MM.1S (cell line): ENCODE data around the gene DDX25.

Source experiments
- DNase-seq: peaks from one replicate; pipeline ENCODE4 v3.0.0-alpha.2; 2015
- H2AFZ ChIP-seq: fragments of 300-600 bp; sonication (generic); 2 replicates; pipeline ENCODE4 v1.6.0; 2016; ENCODE audit warnings: antibody characterized with exemption, low read length
- H3F3A ChIP-seq: fragments of 300-600 bp; sonication (generic); 2 replicates; pipeline ENCODE4 v1.6.1; 2016; ENCODE audit warnings: mild to moderate bottlenecking, antibody characterized with exemption, low read length, moderate library complexity, mixed read lengths; ENCODE audit not compliant: insufficient read depth
- H3K27ac ChIP-seq: fragments of 300-600 bp; sonication (generic); 2 replicates; pipeline ENCODE4 v1.5.1; 2016; ENCODE audit warnings: mild to moderate bottlenecking, low read length
- H3K27me3 ChIP-seq: fragments of 300-600 bp; sonication (generic); replicated peaks from 2 replicates; pipeline ENCODE4 v1.6.0; 2016; ENCODE audit warnings: low read length; ENCODE audit not compliant: insufficient read depth
- H3K36me3 ChIP-seq: fragments of 300-600 bp; sonication (generic); replicated peaks from 2 replicates; pipeline ENCODE4 v1.6.1; 2016; ENCODE audit warnings: mild to moderate bottlenecking, low read length, mixed read lengths; ENCODE audit not compliant: insufficient read depth
- H3K4me1 ChIP-seq: fragments of 300-600 bp; sonication (generic); 2 replicates; pipeline ENCODE4 v1.6.1; 2016; ENCODE audit warnings: low read length, mixed read lengths
- H3K4me2 ChIP-seq: fragments of 300-600 bp; sonication (generic); 2 replicates; pipeline ENCODE4 v1.6.0; 2016; ENCODE audit warnings: low read depth, low read length
- H3K4me3 ChIP-seq: fragments of 300-600 bp; sonication (generic); 2 replicates; pipeline ENCODE4 v1.5.1; 2016; ENCODE audit warnings: low read length, mixed read lengths
- H3K79me2 ChIP-seq: fragments of 300-600 bp; sonication (generic); 2 replicates; pipeline ENCODE4 v1.6.1; 2016; ENCODE audit warnings: mixed run types, low read length, mixed read lengths
- H3K9ac ChIP-seq: fragments of 300-600 bp; sonication (generic); 2 replicates; pipeline ENCODE4 v1.6.1; 2016; ENCODE audit warnings: low read length, mixed read lengths
- H3K9me2 ChIP-seq: fragments of 300-600 bp; sonication (generic); replicated peaks from 2 replicates; pipeline ENCODE4 v1.6.1; 2016; ENCODE audit warnings: mild to moderate bottlenecking, low read length, mixed read lengths; ENCODE audit not compliant: insufficient read depth
- H3K9me3 ChIP-seq: fragments of 300-600 bp; sonication (generic); replicated peaks from 2 replicates; pipeline ENCODE4 v1.6.1; 2016; ENCODE audit warnings: mild to moderate bottlenecking, low read length, mixed read lengths; ENCODE audit not compliant: insufficient read depth
- H4K20me1 ChIP-seq: fragments of 300-600 bp; sonication (generic); 2 replicates; pipeline ENCODE4 v1.6.1; 2016; ENCODE audit warnings: mild to moderate bottlenecking, low read length, moderate library complexity, mixed read lengths; ENCODE audit not compliant: insufficient read depth
- EZH2 ChIP-seq: fragments of 300-600 bp; sonication (generic); optimal IDR thresholded peaks from 2 replicates; pipeline ENCODE3; 2017; ENCODE audit warnings: low read depth, mild to moderate bottlenecking, antibody characterized with exemption, low read length, mixed read lengths
- EZH2phosphoT487 ChIP-seq: fragments of 300-600 bp; sonication (generic); IDR thresholded peaks from 2 replicates; pipeline ENCODE4 v1.6.1; 2018; ENCODE audit warnings: antibody characterized with exemption, low read length
- TF ChIP-seq, protein P1 (sequence below): fragments of 300-600 bp; sonication (generic); IDR thresholded peaks from 2 replicates; pipeline ENCODE4 v1.5.1; 2016; ENCODE audit warnings: antibody characterized with exemption, low read length, mixed read lengths

The DDX25 gene

DNA sequence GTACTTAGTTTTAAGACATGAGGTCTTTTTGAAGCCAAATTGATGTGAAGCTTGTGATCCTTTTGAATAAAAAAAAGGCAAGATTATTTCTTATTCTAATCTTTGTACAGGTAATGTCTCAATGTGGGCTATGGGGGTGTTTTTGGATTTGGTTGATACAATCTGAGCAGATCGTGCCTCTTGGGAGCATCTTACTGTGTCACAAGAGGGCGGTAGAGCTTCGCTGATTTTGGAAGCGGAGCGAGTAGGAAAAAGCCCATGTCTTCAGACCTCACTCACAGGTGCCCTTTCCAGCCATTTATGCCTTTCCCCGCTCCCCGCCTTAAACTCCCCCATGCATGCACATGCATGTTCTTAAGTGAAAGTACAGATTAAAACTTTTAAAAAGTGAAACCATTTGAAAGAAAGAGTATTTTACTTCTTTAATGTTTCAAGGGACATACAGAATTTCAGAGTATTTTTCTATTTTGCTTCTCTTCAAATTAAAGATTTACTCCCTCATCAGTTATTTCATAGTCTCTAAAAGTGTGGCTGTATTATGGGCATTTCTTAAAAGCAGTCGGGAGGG, 18.8 kb downstream of the DDX25 start:
- DNase-seq: peak; percentile 88
- TF ChIP-seq, protein P1, sequence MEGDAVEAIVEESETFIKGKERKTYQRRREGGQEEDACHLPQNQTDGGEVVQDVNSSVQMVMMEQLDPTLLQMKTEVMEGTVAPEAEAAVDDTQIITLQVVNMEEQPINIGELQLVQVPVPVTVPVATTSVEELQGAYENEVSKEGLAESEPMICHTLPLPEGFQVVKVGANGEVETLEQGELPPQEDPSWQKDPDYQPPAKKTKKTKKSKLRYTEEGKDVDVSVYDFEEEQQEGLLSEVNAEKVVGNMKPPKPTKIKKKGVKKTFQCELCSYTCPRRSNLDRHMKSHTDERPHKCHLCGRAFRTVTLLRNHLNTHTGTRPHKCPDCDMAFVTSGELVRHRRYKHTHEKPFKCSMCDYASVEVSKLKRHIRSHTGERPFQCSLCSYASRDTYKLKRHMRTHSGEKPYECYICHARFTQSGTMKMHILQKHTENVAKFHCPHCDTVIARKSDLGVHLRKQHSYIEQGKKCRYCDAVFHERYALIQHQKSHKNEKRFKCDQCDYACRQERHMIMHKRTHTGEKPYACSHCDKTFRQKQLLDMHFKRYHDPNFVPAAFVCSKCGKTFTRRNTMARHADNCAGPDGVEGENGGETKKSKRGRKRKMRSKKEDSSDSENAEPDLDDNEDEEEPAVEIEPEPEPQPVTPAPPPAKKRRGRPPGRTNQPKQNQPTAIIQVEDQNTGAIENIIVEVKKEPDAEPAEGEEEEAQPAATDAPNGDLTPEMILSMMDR: peak; percentile 79
- no peak for TF ChIP-seq EZH2phosphoT487
- no peak for TF ChIP-seq EZH2
- H3K36me3 ChIP-seq: no peaks in the 10 kb centered on the region
- no peaks in the 10 kb centered on the region for H3K4me1 ChIP-seq
- no peak overlapping the region for H2AFZ ChIP-seq
- H3K9me2 ChIP-seq: no peaks in the 10 kb centered on the region
- H3K4me3 ChIP-seq: no peak overlapping the region
- H3K4me2 ChIP-seq: no peak overlapping the region
- no peaks in the 10 kb centered on the region for H3K9me3 ChIP-seq
- H3K79me2 ChIP-seq: no peaks in the 10 kb centered on the region
- no peaks in the 10 kb centered on the region for H3K27me3 ChIP-seq
- no peaks in the 10 kb centered on the region for H3F3A ChIP-seq
- no peak overlapping the region for H3K27ac ChIP-seq
- no peaks in the 10 kb centered on the region for H4K20me1 ChIP-seq
- H3K9ac ChIP-seq: no peak overlapping the region

DNA sequence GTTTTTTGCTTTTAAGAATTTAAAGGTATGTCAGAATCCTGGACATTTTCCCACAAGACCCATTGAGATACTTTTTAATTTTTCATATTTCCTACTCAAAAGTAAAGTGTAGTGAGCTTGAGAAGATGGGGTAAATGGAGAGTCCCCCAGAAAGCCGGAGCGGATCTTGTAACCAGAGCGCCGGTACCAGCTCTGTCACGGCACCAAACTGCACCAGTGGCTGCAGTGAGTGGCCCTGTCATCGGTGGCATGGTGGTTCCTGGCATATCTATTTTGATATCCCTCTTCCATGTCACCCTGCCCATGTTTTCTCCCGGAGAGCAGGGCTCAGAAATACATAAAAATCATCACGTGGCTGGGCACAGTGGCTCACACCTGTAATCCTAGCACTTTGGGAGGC, 19.3 kb downstream of the DDX25 start:
- DNase-seq: no peak
- TF ChIP-seq EZH2: no peak
- no peak for TF ChIP-seq EZH2phosphoT487
- H3K36me3 ChIP-seq: no peaks in the 10 kb centered on the region
- no peaks in the 10 kb centered on the region for H4K20me1 ChIP-seq
- H3K9me2 ChIP-seq: no peaks in the 10 kb centered on the region
- H3K4me2 ChIP-seq: no peak overlapping the region
- H2AFZ ChIP-seq: no peak overlapping the region
- H3F3A ChIP-seq: no peaks in the 10 kb centered on the region
- H3K79me2 ChIP-seq: no peaks in the 10 kb centered on the region
- no peak overlapping the region for H3K9ac ChIP-seq
- H3K4me1 ChIP-seq: no peaks in the 10 kb centered on the region
- H3K27me3 ChIP-seq: no peaks in the 10 kb centered on the region
- no peak overlapping the region for H3K27ac ChIP-seq
- H3K9me3 ChIP-seq: no peaks in the 10 kb centered on the region
- H3K4me3 ChIP-seq: no peak overlapping the region

DNA sequence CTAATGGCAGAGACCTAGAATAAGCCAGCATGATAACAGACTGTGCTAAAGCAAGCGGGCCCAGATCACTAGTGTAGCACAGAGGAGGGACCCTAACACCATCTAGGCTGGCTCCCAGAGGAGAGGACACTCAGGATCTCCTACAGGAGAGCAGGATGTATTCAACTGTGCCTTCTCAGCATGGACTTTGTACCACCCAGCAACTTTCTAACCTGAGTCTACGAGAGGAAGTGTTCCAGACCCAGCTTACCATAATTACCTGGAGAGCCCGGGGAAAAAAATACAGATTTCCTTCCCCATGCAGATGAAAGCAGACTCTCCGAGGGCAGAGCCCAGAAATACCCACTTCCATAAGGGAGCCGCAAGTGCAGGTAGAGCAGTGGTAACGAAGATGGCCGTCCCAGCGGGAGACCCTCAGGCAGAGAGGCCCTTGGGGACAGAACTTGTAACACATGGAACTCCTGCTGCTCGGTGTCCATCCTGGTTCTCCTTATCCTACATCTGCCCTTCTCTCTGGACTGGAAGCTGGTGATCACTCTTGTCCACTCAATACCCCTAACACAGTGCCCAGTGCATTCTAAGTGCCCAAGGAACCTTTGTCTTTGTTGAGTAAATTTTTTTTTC, 20.2 kb downstream of the DDX25 start:
- no peaks in the 10 kb centered on the region for H3F3A ChIP-seq
- H3K27ac ChIP-seq: no peak overlapping the region
- H3K79me2 ChIP-seq: no peaks in the 10 kb centered on the region
- H4K20me1 ChIP-seq: no peaks in the 10 kb centered on the region
- no peaks in the 10 kb centered on the region for H3K4me1 ChIP-seq
- TF ChIP-seq, protein P1: no peak
- no peak for TF ChIP-seq EZH2
- TF ChIP-seq EZH2phosphoT487: no peak
- no peak for DNase-seq
- no peaks in the 10 kb centered on the region for H3K9me3 ChIP-seq
- H2AFZ ChIP-seq: no peak overlapping the region
- no peak overlapping the region for H3K9ac ChIP-seq
- no peaks in the 10 kb centered on the region for H3K27me3 ChIP-seq
- no peak overlapping the region for H3K4me3 ChIP-seq
- H3K36me3 ChIP-seq: no peaks in the 10 kb centered on the region
- H3K9me2 ChIP-seq: no peaks in the 10 kb centered on the region
- no peak overlapping the region for H3K4me2 ChIP-seq

DNA sequence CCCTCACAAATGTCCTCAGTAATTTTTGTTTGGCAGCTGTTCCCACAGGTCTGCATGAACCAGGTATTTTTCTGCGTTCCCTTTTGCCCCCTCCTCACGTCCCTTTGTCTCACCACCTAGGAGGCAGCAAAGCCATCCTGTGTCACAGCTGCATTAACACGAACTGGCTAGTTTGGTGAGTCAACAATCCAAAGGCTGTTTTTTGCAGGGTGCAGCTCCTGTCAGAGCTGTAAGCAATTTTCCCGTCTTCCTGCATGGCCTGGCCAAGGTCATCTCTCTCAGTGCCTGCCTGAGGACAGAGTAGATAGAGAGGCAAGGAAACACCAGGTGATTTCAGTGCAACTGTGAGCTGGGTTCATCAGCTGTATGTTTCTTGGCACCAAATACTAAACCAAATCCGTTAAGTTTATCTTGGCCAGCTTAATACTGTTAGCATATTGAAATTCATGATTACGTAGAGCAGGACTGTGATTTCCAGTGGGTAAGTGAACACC, 21.0 kb downstream of the DDX25 start:
- H3K79me2 ChIP-seq: no peaks in the 10 kb centered on the region
- H3K36me3 ChIP-seq: no peaks in the 10 kb centered on the region
- no peaks in the 10 kb centered on the region for H3K4me1 ChIP-seq
- H3K4me3 ChIP-seq: no peak overlapping the region
- H3K27me3 ChIP-seq: no peaks in the 10 kb centered on the region
- TF ChIP-seq EZH2 (no peak), EZH2phosphoT487 (no peak)
- TF ChIP-seq, protein P1: no peak
- no peak overlapping the region for H3K27ac ChIP-seq
- no peaks in the 10 kb centered on the region for H3K9me2 ChIP-seq
- no peaks in the 10 kb centered on the region for H4K20me1 ChIP-seq
- no peak overlapping the region for H3K4me2 ChIP-seq
- no peaks in the 10 kb centered on the region for H3F3A ChIP-seq
- H3K9me3 ChIP-seq: no peaks in the 10 kb centered on the region
- H2AFZ ChIP-seq: no peak overlapping the region
- H3K9ac ChIP-seq: no peak overlapping the region
- DNase-seq: no peak
